Duodenal mucosa (tissue), 2 donors: ENCODE measurements around the gene KLHDC7B.
"Not testable (repeated sequence)": the region's sequence is repeated elsewhere in the genome, so short reads cannot be mapped to it uniquely, and the experiment has no call there.

Source experiments
- H3K27ac ChIP-seq: one replicate; pipeline ENCODE4 v1.7.0; 2013; ENCODE audit warnings: low read depth, low read length
- H3K27me3 ChIP-seq, 2 donors: one replicate each; pipeline ENCODE4 v1.7.0; 2013; ENCODE audit warnings: low read length in 2 of 2, control low read depth in 1 of 2; ENCODE audit not compliant: insufficient read depth in 2 of 2, control insufficient read depth in 1 of 2
- H3K36me3 ChIP-seq, 2 donors: one replicate each; pipeline ENCODE4 v1.7.0; 2013; ENCODE audit warnings: low read length in 2 of 2, control low read depth in 1 of 2; ENCODE audit not compliant: insufficient read depth in 2 of 2, control insufficient read depth in 1 of 2
- H3K4me1 ChIP-seq, 2 donors: one replicate each; pipeline ENCODE4 v1.7.0; 2013; ENCODE audit warnings: low read length in 2 of 2, control low read depth in 1 of 2; ENCODE audit not compliant: insufficient read depth in 2 of 2, control insufficient read depth in 1 of 2
- H3K4me3 ChIP-seq, 2 donors: one replicate each; pipeline ENCODE4 v1.7.0; 2013; ENCODE audit warnings: low read length in 2 of 2, low read depth in 1 of 2
- H3K9ac ChIP-seq, 2 donors: one replicate each; pipeline ENCODE4 v1.7.0; 2013; ENCODE audit warnings: low read length in 2 of 2, low read depth in 1 of 2
- H3K9me3 ChIP-seq, 2 donors: one replicate each; pipeline ENCODE4 v1.7.0; 2013; ENCODE audit warnings: low read length in 2 of 2, control low read depth in 1 of 2; ENCODE audit not compliant: control insufficient read depth in 1 of 2

Gene KLHDC7B

GRCh38 chr22:50529416-50529896 lies 16.2 kb upstream of the KLHDC7B start:
- H3K9ac ChIP-seq, result peak overlapping the region; percentile 78 to 98
- H3K36me3 ChIP-seq, result no peaks in the 10 kb centered on the region
- no peaks in the 10 kb centered on the region for H3K27me3 ChIP-seq
- H3K4me1 ChIP-seq, result peaks cover 36 to 43% of the 10 kb centered on the region in 2 donors
- no peaks in the 10 kb centered on the region for H3K9me3 ChIP-seq
- H3K27ac ChIP-seq, result peak overlapping the region; percentile 81
- H3K4me3 ChIP-seq, result peak overlapping the region; percentile 66 to 85

- H3K27me3 ChIP-seq, result no peaks in the 10 kb centered on the region
- H3K9ac ChIP-seq, result peak within 1 kb of the TSS; percentile 98
- peak within 1 kb of the TSS; percentile 99 for H3K27ac ChIP-seq
- H3K4me3 ChIP-seq, result peak within 1 kb of the TSS; percentile 66 to 85
- peaks cover 35 to 37% of the 10 kb centered on the region in 2 donors for H3K4me1 ChIP-seq
- H3K9me3 ChIP-seq, result no peaks in the 10 kb centered on the region
- no peaks in the 10 kb centered on the region for H3K36me3 ChIP-seq
Observed at GRCh38 chr22:50529897-50530579, 15.7 kb upstream of the KLHDC7B start, which contains the start of gene TYMP. TYMP (minus strand) TSS chr22:50530012; CDS start chr22:50529709, 303 bp downstream.

- Histone ChIP-seq H3K9me3 (no peaks in the 10 kb centered on the region), H3K4me3 (peak overlapping the region; percentile 66 to 85), H3K4me1 (peaks cover 35 to 37% of the 10 kb centered on the region in 2 donors), H3K36me3 (no peaks in the 10 kb centered on the region), H3K9ac (peak overlapping the region; percentile 98), H3K27me3 (no peaks in the 10 kb centered on the region), H3K27ac (peak overlapping the region; percentile 99)
Observed at GRCh38 chr22:50530580-50530876, 15.2 kb upstream of the KLHDC7B start.

- no peaks in the 10 kb centered on the region for H3K27me3 ChIP-seq
- no peaks in the 10 kb centered on the region for H3K36me3 ChIP-seq
- peaks cover 35 to 37% of the 10 kb centered on the region in 2 donors for H3K4me1 ChIP-seq
- H3K9ac ChIP-seq, result peak overlapping the region; percentile 98
- peak overlapping the region; percentile 66 to 85 for H3K4me3 ChIP-seq
- H3K27ac ChIP-seq, result peak overlapping the region; percentile 99
- no peaks in the 10 kb centered on the region for H3K9me3 ChIP-seq
Observed at GRCh38 chr22:50530877-50531545, 14.7 kb upstream of the KLHDC7B start.

- Histone ChIP-seq H3K4me1 (peaks cover 33 to 36% of the 10 kb centered on the region in 2 donors), H3K9ac (peak overlapping the region; percentile 98)
Observed at GRCh38 chr22:50531546-50531961, 14.1 kb upstream of the KLHDC7B start.

GRCh38 chr22:50531962-50532674 lies 13.6 kb upstream of the KLHDC7B start:
- Histone ChIP-seq H3K9me3 (no peaks in the 10 kb centered on the region), H3K27ac (peak overlapping the region; percentile 99), H3K4me1 (peaks cover 28 to 30% of the 10 kb centered on the region in 2 donors), H3K4me3 (peak overlapping the region; percentile 66 to 85), H3K36me3 (no peaks in the 10 kb centered on the region), H3K9ac (peak overlapping the region; percentile 98), H3K27me3 (no peaks in the 10 kb centered on the region)

More at GRCh38 chr22:50531546-50531961, 14.1 kb upstream of the KLHDC7B start:
- H3K9me3 ChIP-seq, result no peaks in the 10 kb centered on the region
- H3K27me3 ChIP-seq, result no peaks in the 10 kb centered on the region
- peak overlapping the region; percentile 66 to 85 for H3K4me3 ChIP-seq
- peak overlapping the region; percentile 99 for H3K27ac ChIP-seq
- no peaks in the 10 kb centered on the region for H3K36me3 ChIP-seq

GRCh38 chr22:50532824-50533796 lies 12.6 kb upstream of the KLHDC7B start:
- Histone ChIP-seq H3K9me3 (no peaks in the 10 kb centered on the region), H3K9ac (peak overlapping the region in 1 of 2 donors; percentile 98), H3K27ac (no peak overlapping the region), H3K4me3 (no peak overlapping the region), H3K36me3 (no peaks in the 10 kb centered on the region), H3K27me3 (no peaks in the 10 kb centered on the region), H3K4me1 (peaks cover 21% of the 10 kb centered on the region in 2 donors)

- not testable (repeated sequence) for H3K36me3 ChIP-seq, H3K9me3 ChIP-seq, H3K27me3 ChIP-seq, H3K4me3 ChIP-seq
- Histone ChIP-seq H3K27ac (peak overlapping the region; percentile 26), H3K4me1 (peaks cover 19 to 20% of the 10 kb centered on the region in 2 donors), H3K9ac (peak overlapping the region in 1 of 2 donors; percentile 18)
Observed at GRCh38 chr22:50533856-50534711, 11.6 kb upstream of the KLHDC7B start.

- H3K4me3 ChIP-seq, result no peak overlapping the region
- no peaks in the 10 kb centered on the region for H3K9me3 ChIP-seq
- H3K27ac ChIP-seq, result no peak overlapping the region
- peaks cover 21 to 23% of the 10 kb centered on the region in 2 donors for H3K4me1 ChIP-seq
- H3K36me3 ChIP-seq, result no peaks in the 10 kb centered on the region
- H3K9ac ChIP-seq, result no peak overlapping the region
- no peaks in the 10 kb centered on the region for H3K27me3 ChIP-seq
Observed at GRCh38 chr22:50535113-50535512, 10.6 kb upstream of the KLHDC7B start.
